Gastroesophageal sphincter (tissue), 4 donors: ENCODE data around the gene DBR1. TPM values are rescaled to one million over a fixed set of nuclear protein-coding genes. Genes with fewer than 3 reads are reported as not detected.

Experiments
- ATAC-seq: fragments of 150-250 bp; one replicate; pipeline ENCODE4 v1.9.1; 2016; ENCODE audit warnings: mild to moderate bottlenecking, moderate library complexity
- H3K27ac ChIP-seq, 4 donors: fragments of 200-600 bp; sonication (generic) in 3 of 4; 1 replicate in 3 of 4; 2 replicates in 1 of 4; pipeline ENCODE4 v1.5.1; 2016 to 2019
- H3K27me3 ChIP-seq: fragments of 200-600 bp; sonication (generic); one replicate; pipeline ENCODE4 v1.5.1; 2019
- H3K36me3 ChIP-seq, 2 donors: fragments of 200-600 bp; sonication (generic); one replicate each; pipeline ENCODE4 v1.5.1; 2019; ENCODE audit warnings: control low read depth in 1 of 2
- H3K4me1 ChIP-seq, 3 donors: fragments of 200-600 bp; sonication (generic); 1 replicate in 2 of 3; 2 replicates in 1 of 3; pipeline ENCODE4 v1.5.1; 2016 to 2019; ENCODE audit warnings: control low read depth in 2 of 3
- H3K4me3 ChIP-seq, 2 donors: fragments of 200-600 bp; sonication (generic); one replicate each; pipeline ENCODE4 v1.5.1; 2019; ENCODE audit warnings: mild to moderate bottlenecking in 1 of 2, moderate library complexity in 1 of 2
- H3K9me3 ChIP-seq, 3 donors: fragments of 200-600 bp; sonication (generic); one replicate each; pipeline ENCODE4 v1.5.1; 2017 to 2019; ENCODE audit warnings: control low read depth in 2 of 3
- CTCF ChIP-seq, 4 experiments: fragments of 200-600 bp in 2 of 4; fragments of 450-650 bp in 2 of 4; sonication (generic) in 1 of 4; IDR thresholded peaks; one replicate each; pipeline ENCODE4 v1.5.1; 2017 to 2019; ENCODE audit warnings: antibody characterized with exemption in 4 of 4, mild to moderate bottlenecking in 2 of 4, moderate library complexity in 2 of 4
- EP300 ChIP-seq: sonication (generic); formaldehyde crosslinking; IDR thresholded peaks from one replicate; pipeline ENCODE4 v1.6.1; 2017; ENCODE audit warnings: antibody characterized with exemption, mild to moderate bottlenecking
- POLR2A ChIP-seq, 2 donors: fragments of 450-650 bp; IDR thresholded peaks; one replicate each; pipeline ENCODE4 v1.6.1; 2017; ENCODE audit warnings: antibody characterized with exemption in 2 of 2, mild to moderate bottlenecking in 2 of 2, moderate library complexity in 1 of 2
- POLR2AphosphoS5 ChIP-seq: sonication (generic); formaldehyde crosslinking; IDR thresholded peaks from one replicate; pipeline ENCODE4 v1.6.1; 2017; ENCODE audit warnings: antibody characterized with exemption
- WGBS, 2 donors: methylation state at CpG; one replicate each; pipeline ENCODE4 v1.1.5; 2018; ENCODE audit warnings: low coverage in 1 of 2; 5-methylcytosine and 5-hydroxymethylcytosine counted together
- total RNA-seq, 4 donors: library from RNA; depleted of rRNA; stranded (reverse); fragments of >200 nt; gene quantifications; one replicate each; pipeline ENCODE4 v1.1.0, GENCODE V29; 2016

Gene DBR1
- total RNA-seq, 4 donors from 2014 or later, result 11.2 to 16.4 (median 14.2) TPM

- no peak for ATAC-seq
- no peak overlapping the region for H3K27ac ChIP-seq
- no peak overlapping the region for H3K4me3 ChIP-seq
- H3K9me3 ChIP-seq, result no peaks in the 10 kb centered on the region
- TF ChIP-seq CTCF (IDR thresholded peaks at IDR 0.05), result no peak
- no peak for TF ChIP-seq POLR2A (IDR thresholded peaks at IDR 0.05)
- no peak for TF ChIP-seq POLR2AphosphoS5
- TF ChIP-seq EP300, result no peak
- H3K27me3 ChIP-seq, result no peaks in the 10 kb centered on the region
- H3K36me3 ChIP-seq, result peaks cover 0 to 38% of the 10 kb centered on the region in 2 donors
- whole genome bisulfite sequencing, 2 donors, result 86 to 100% methylated on average over 1 of the region's 1 CpG
- peaks cover 0 to 76% (median 6%) of the 10 kb centered on the region in 3 donors for H3K4me1 ChIP-seq
Observed at GRCh38 chr3:138220242-138220641, 45.5 kb upstream of the DBR1 start.

GRCh38 chr3:138219255-138219654 is 44.5 kb upstream of the DBR1 start:
- no peak for ATAC-seq
- no peak overlapping the region for H3K27ac ChIP-seq
- no peaks in the 10 kb centered on the region for H3K27me3 ChIP-seq
- no peak for TF ChIP-seq POLR2A (IDR thresholded peaks at IDR 0.05)
- TF ChIP-seq EP300, result no peak
- no peak for TF ChIP-seq POLR2AphosphoS5
- TF ChIP-seq CTCF (IDR thresholded peaks at IDR 0.05), result no peak
- H3K4me1 ChIP-seq, result peaks cover 0 to 66% (median 6%) of the 10 kb centered on the region in 3 donors
- no peaks in the 10 kb centered on the region for H3K9me3 ChIP-seq
- 71 to 88% methylated on average over 1 of the region's 1 CpG for WGBS, 2 donors
- no peak overlapping the region for H3K4me3 ChIP-seq
- peaks cover 0 to 35% of the 10 kb centered on the region in 2 donors for H3K36me3 ChIP-seq

GRCh38 chr3:138213398-138214085 is 38.8 kb upstream of the DBR1 start:
- TF ChIP-seq CTCF (IDR thresholded peaks at IDR 0.05) (no peak), POLR2A (IDR thresholded peaks at IDR 0.05) (no peak), POLR2AphosphoS5 (no peak), EP300 (no peak)
- no peak for ATAC-seq

GRCh38 chr3:138210528-138210927 is 35.8 kb upstream of the DBR1 start:
- H3K27ac ChIP-seq, result no peak overlapping the region
- no peaks in the 10 kb centered on the region for H3K9me3 ChIP-seq
- TF ChIP-seq CTCF (IDR thresholded peaks at IDR 0.05) (no peak), POLR2AphosphoS5 (no peak), POLR2A (IDR thresholded peaks at IDR 0.05) (no peak), EP300 (no peak)
- peaks cover 0 to 29% of the 10 kb centered on the region in 2 donors for H3K36me3 ChIP-seq
- no peak overlapping the region for H3K4me3 ChIP-seq
- no peaks in the 10 kb centered on the region for H3K27me3 ChIP-seq
- 59% methylated on average over 3 of the region's 3 CpGs for WGBS, 2 donors
- ATAC-seq, result no peak
- peaks cover 6 to 30% (median 8%) of the 10 kb centered on the region in 3 donors for H3K4me1 ChIP-seq

More at GRCh38 chr3:138213398-138214085, 38.8 kb upstream of the DBR1 start:
- peaks cover 0 to 33% of the 10 kb centered on the region in 2 donors for H3K36me3 ChIP-seq
- H3K9me3 ChIP-seq, result no peaks in the 10 kb centered on the region
- whole genome bisulfite sequencing, 2 donors, result 95% methylated on average over 7 of the region's 7 CpGs
- H3K27ac ChIP-seq, result no peak overlapping the region
- H3K4me1 ChIP-seq, result peaks cover 6 to 25% (median 8%) of the 10 kb centered on the region in 3 donors
- no peak overlapping the region for H3K4me3 ChIP-seq
- H3K27me3 ChIP-seq, result no peaks in the 10 kb centered on the region

GRCh38 chr3:138206196-138206595 is 31.5 kb upstream of the DBR1 start:
- H3K4me1 ChIP-seq, result peaks cover 6 to 57% (median 8%) of the 10 kb centered on the region in 3 donors
- H3K36me3 ChIP-seq, result no peaks in the 10 kb centered on the region
- no peak overlapping the region for H3K4me3 ChIP-seq
- TF ChIP-seq POLR2A (IDR thresholded peaks at IDR 0.05) (no peak), POLR2AphosphoS5 (no peak), EP300 (no peak), CTCF (IDR thresholded peaks at IDR 0.05) (no peak)
- 92 to 100% methylated on average over 2 of the region's 2 CpGs for WGBS, 2 donors
- no peak for ATAC-seq
- H3K9me3 ChIP-seq, result no peaks in the 10 kb centered on the region
- H3K27me3 ChIP-seq, result no peaks in the 10 kb centered on the region
- H3K27ac ChIP-seq, result no peak overlapping the region
